Cardiac muscle cell (in vitro differentiated cells and primary cell): ENCODE measurements around the gene CCDC32. TPM values are rescaled to one million over a fixed set of nuclear protein-coding genes. Genes with fewer than 3 reads are reported as not detected.
A peak's percentile ranks its signal among the peaks of the same experiment; 100 is the strongest.

ENCODE experiments used
- DNase-seq, 2 donors: peaks; one replicate each; pipeline versions ENCODE4 v3.0.0 to v3.0.0-alpha.2; 2010 to 2017; ENCODE audit warnings: low read depth in 1 of 2, low spot score in 1 of 2
- H3K27ac ChIP-seq: fragments of 200-600 bp; sonication (generic); 2 replicates; pipeline ENCODE4 v1.5.1; 2016
- H3K27me3 ChIP-seq: fragments of 200-600 bp; sonication (generic); 2 replicates; pipeline ENCODE4 v1.6.0; 2016; ENCODE audit warnings: control low read depth
- H3K36me3 ChIP-seq: fragments of 200-600 bp; sonication (generic); 2 replicates; pipeline ENCODE4 v1.5.1; 2016; ENCODE audit warnings: control low read depth
- H3K4me1 ChIP-seq: fragments of 200-600 bp; sonication (generic); 2 replicates; pipeline ENCODE4 v1.8.1; 2017; ENCODE audit warnings: low read depth, mild to moderate bottlenecking, mixed run types
- H3K4me3 ChIP-seq: fragments of 200-600 bp; sonication (generic); 2 replicates; pipeline ENCODE4 v1.5.1; 2016; ENCODE audit warnings: mild to moderate bottlenecking
- H3K9me3 ChIP-seq: fragments of 200-600 bp; sonication (generic); 2 replicates; pipeline ENCODE4 v1.5.1; 2017; ENCODE audit warnings: low read depth, mild to moderate bottlenecking, control low read depth
- CTCF ChIP-seq: IDR thresholded peaks from 2 replicates; pipeline ENCODE4 v1.5.1; 2012; ENCODE audit warnings: low read depth, mild to moderate bottlenecking, low read length
- polyA plus RNA-seq: library from polyadenylated mRNA; unstranded; fragments of >200 nt; fragmentation: Nextera tagmentation; extraction: Ambion mirVana; gene quantifications from 2 replicates; pipeline ENCODE4 v1.2.1, GENCODE V29; 2016
- total RNA-seq: library from RNA; depleted of rRNA; stranded (reverse); fragments of >200 nt; gene quantifications from 2 replicates; pipeline ENCODE4 v1.2.3, GENCODE V29; 2016

The CCDC32 gene
- total RNA-seq = 16.7 and 20.2 TPM in 2 replicates
- 22.6 and 26.2 TPM in 2 replicates for polyA plus RNA-seq

- no peaks in the 10 kb centered on the region for H3K27me3 ChIP-seq
- H3K9me3 ChIP-seq = no peaks in the 10 kb centered on the region
- peaks cover 9% of the 10 kb centered on the region for H3K4me1 ChIP-seq
- peak within 1 kb of the TSS; percentile 78 for H3K4me3 ChIP-seq
- TF ChIP-seq CTCF = no peak
- H3K27ac ChIP-seq = peak within 1 kb of the TSS; percentile 74
- peaks cover 3% of the 10 kb centered on the region for H3K36me3 ChIP-seq
- peak; percentile 98 to 99 for DNase-seq
Measured at GRCh38 chr15:40564591-40565332, at the start of gene CCDC32. Gene CCDC32, minus strand, starts transcription at chr15:40565042. Its CDS starts 2,027 bp downstream, at chr15:40563015.

- H3K36me3 ChIP-seq = no peaks in the 10 kb centered on the region
- no peak overlapping the region for H3K27ac ChIP-seq
- no peak overlapping the region for H3K4me3 ChIP-seq
- no peaks in the 10 kb centered on the region for H3K27me3 ChIP-seq
- no peaks in the 10 kb centered on the region for H3K4me1 ChIP-seq
- TF ChIP-seq CTCF = no peak
- no peaks in the 10 kb centered on the region for H3K9me3 ChIP-seq
- no peak for DNase-seq
Measured at GRCh38 chr15:40613080-40613479, 48.2 kb upstream of the CCDC32 start.

- no peaks in the 10 kb centered on the region for H3K36me3 ChIP-seq
- no peaks in the 10 kb centered on the region for H3K27me3 ChIP-seq
- no peak overlapping the region for H3K4me3 ChIP-seq
- no peak for TF ChIP-seq CTCF
- no peaks in the 10 kb centered on the region for H3K4me1 ChIP-seq
- H3K9me3 ChIP-seq = no peaks in the 10 kb centered on the region
- H3K27ac ChIP-seq = no peak overlapping the region
- no peak for DNase-seq
Measured at GRCh38 chr15:40603935-40604334, 39.1 kb upstream of the CCDC32 start.

GRCh38 chr15:40600956-40601355 is 36.1 kb upstream of the CCDC32 start:
- H3K4me3 ChIP-seq = no peak overlapping the region
- H3K27me3 ChIP-seq = no peaks in the 10 kb centered on the region
- H3K4me1 ChIP-seq = no peaks in the 10 kb centered on the region
- no peaks in the 10 kb centered on the region for H3K36me3 ChIP-seq
- no peaks in the 10 kb centered on the region for H3K9me3 ChIP-seq
- DNase-seq = no peak
- no peak for TF ChIP-seq CTCF
- no peak overlapping the region for H3K27ac ChIP-seq

GRCh38 chr15:40598672-40599071 is 33.8 kb upstream of the CCDC32 start:
- no peaks in the 10 kb centered on the region for H3K36me3 ChIP-seq
- no peak for DNase-seq
- H3K9me3 ChIP-seq = no peaks in the 10 kb centered on the region
- no peak overlapping the region for H3K4me3 ChIP-seq
- no peak overlapping the region for H3K27ac ChIP-seq
- TF ChIP-seq CTCF = no peak
- H3K27me3 ChIP-seq = no peaks in the 10 kb centered on the region
- peaks cover 6% of the 10 kb centered on the region for H3K4me1 ChIP-seq
